ENCODE data around the gene TPCN2. TPM values are rescaled to one million over a fixed set of nuclear protein-coding genes. Genes with fewer than 3 reads are reported as not detected.

The TPCN2 gene
- total RNA-seq, 1 donor from 2014 or later: 6.3 TPM

GRCh38 chr11:69084371-69084770, 35.6 kb downstream of the TPCN2 start:
- no peak for DNase-seq (ENCODE audit: low read depth)
- no peak overlapping the region for H3K4me3 ChIP-seq (ENCODE audit: low read depth, low read length)
- no peak for TF ChIP-seq CTCF (conservative IDR thresholded peaks at IDR 0.05; ENCODE audit: low read depth, low read length)

- no peak for DNase-seq (ENCODE audit: low read depth)
- TF ChIP-seq CTCF (conservative IDR thresholded peaks at IDR 0.05; ENCODE audit: low read depth, low read length): no peak
- no peak overlapping the region for H3K4me3 ChIP-seq (ENCODE audit: low read depth, low read length)
Measured at GRCh38 chr11:69085490-69086095, 36.9 kb downstream of the TPCN2 start.

- no peak for TF ChIP-seq CTCF (conservative IDR thresholded peaks at IDR 0.05; ENCODE audit: low read depth, low read length)
- no peak for DNase-seq (ENCODE audit: low read depth)
- H3K4me3 ChIP-seq (ENCODE audit: low read depth, low read length): no peak overlapping the region
Measured at GRCh38 chr11:69086152-69087132, 37.7 kb downstream of the TPCN2 start.

- no peak for TF ChIP-seq CTCF (conservative IDR thresholded peaks at IDR 0.05; ENCODE audit: low read depth, low read length)
- no peak overlapping the region for H3K4me3 ChIP-seq (ENCODE audit: low read depth, low read length)
- no peak for DNase-seq (ENCODE audit: low read depth)
Measured at GRCh38 chr11:69087133-69087524, 38.4 kb downstream of the TPCN2 start.

GRCh38 chr11:69087811-69088210, 39.1 kb downstream of the TPCN2 start:
- H3K4me3 ChIP-seq (ENCODE audit: low read depth, low read length): no peak overlapping the region
- no peak for TF ChIP-seq CTCF (conservative IDR thresholded peaks at IDR 0.05; ENCODE audit: low read depth, low read length)
- DNase-seq (ENCODE audit: low read depth): no peak

GRCh38 chr11:69088676-69089146, 40.0 kb downstream of the TPCN2 start:
- no peak for DNase-seq (ENCODE audit: low read depth)
- TF ChIP-seq CTCF (conservative IDR thresholded peaks at IDR 0.05; ENCODE audit: low read depth, low read length): peak; percentile 78
- no peak overlapping the region for H3K4me3 ChIP-seq (ENCODE audit: low read depth, low read length)

All from epithelial cell of proximal tubule (primary cell).